GM15510 (cell line): Measurements from ENCODE around the gene STXBP6.

Source experiments
- POLR2A ChIP-seq: IDR thresholded peaks from 3 replicates; pipeline ENCODE4 v1.6.1; 2011; ENCODE audit warnings: borderline replicate concordance; ENCODE audit not compliant: insufficient read length; ENCODE audit errors: extremely low read depth

Gene STXBP6

GRCh38 chr14:24913746-24914145, 136.2 kb downstream of the STXBP6 start:
- no peak for TF ChIP-seq POLR2A

- no peak for TF ChIP-seq POLR2A
These were observed 136.9 kb downstream of the STXBP6 start for GRCh38 chr14:24913021-24913420.

- no peak for TF ChIP-seq POLR2A
These were observed 138.4 kb downstream of the STXBP6 start for GRCh38 chr14:24911324-24912109.

GRCh38 chr14:24910408-24910986, 139.4 kb downstream of the STXBP6 start:
- no peak for TF ChIP-seq POLR2A

GRCh38 chr14:24909523-24910302, 140.2 kb downstream of the STXBP6 start:
- TF ChIP-seq POLR2A = no peak

- TF ChIP-seq POLR2A = no peak
These were observed 141.2 kb downstream of the STXBP6 start for GRCh38 chr14:24908592-24909236.

- TF ChIP-seq POLR2A = no peak
These were observed 145.4 kb downstream of the STXBP6 start for GRCh38 chr14:24904533-24904932.

GRCh38 chr14:24903337-24903736, 146.6 kb downstream of the STXBP6 start:
- no peak for TF ChIP-seq POLR2A

- TF ChIP-seq POLR2A = no peak
These were observed 149.5 kb downstream of the STXBP6 start for GRCh38 chr14:24900269-24901100.

- TF ChIP-seq POLR2A = no peak
These were observed 152.2 kb downstream of the STXBP6 start for GRCh38 chr14:24897793-24898192.

- TF ChIP-seq POLR2A = no peak
These were observed 154.3 kb downstream of the STXBP6 start for GRCh38 chr14:24895622-24896021.

GRCh38 chr14:24895243-24895583, 154.7 kb downstream of the STXBP6 start:
- TF ChIP-seq POLR2A = no peak

- TF ChIP-seq POLR2A = no peak
These were observed 155.2 kb downstream of the STXBP6 start for GRCh38 chr14:24894583-24895242.
